ENCODE measurements around the gene SH3RF1. TPM values are rescaled to one million over a fixed set of nuclear protein-coding genes. Genes with fewer than 3 reads are reported as not detected.

The SH3RF1 gene
- total RNA-seq, 1 experiment from 2014 or later = 16.6 TPM

DNA sequence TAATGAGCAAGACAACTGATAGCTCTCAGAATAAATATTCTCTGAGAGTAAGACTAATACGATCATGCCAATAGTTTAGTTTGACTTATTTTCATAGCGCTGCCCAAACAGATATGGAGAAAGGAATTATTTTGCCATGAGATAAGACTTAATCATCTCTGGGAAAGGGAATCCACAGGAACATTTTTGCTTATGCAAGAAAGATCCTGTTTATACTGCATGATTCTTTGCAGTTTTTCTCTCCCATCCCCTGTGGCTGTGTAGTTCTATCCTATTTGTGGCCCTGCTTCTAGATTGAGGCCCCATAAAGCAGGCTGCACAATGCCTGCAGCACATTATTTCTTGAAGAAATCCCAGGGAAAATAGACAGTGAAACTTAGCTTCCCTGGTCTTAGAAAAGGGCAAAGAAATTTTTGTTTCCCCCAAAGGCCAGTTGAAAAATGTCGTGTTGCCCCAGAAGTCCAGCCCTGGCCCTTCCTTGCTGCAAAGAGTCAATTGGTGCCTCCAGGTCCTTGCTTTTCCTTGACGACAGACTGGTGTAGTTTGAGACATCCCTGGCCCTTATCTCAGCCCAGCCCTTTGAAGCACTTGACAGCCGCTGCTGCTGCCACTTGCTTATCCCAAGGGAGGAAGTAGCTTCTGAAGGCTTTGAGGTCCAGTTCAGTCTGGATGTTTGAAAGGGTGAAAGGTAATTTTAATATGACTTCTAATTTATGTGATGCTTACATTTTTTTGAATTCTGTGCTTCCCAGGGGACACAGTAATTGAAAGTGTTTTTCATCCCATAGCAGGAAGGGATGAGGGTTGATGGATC lies 45.0 kb upstream of the SH3RF1 start:
- CTCF ChIA-PET = interaction anchor here (1.8 kb wide), 1 partner anchor 251 kb away, joined by 4 read pairs; no protein-coding TSS in a partner anchor
- Mint-ChIP-seq H3K9me3 (peaks cover 18% of the 10 kb centered on the region), H3K36me3 (peaks cover 5% of the 10 kb centered on the region; the same call in 1 of the 2 replicates), H3K27ac (no peak overlapping the region), H3K4me1 (peaks cover 4% of the 10 kb centered on the region), H3K4me3 (no peak overlapping the region), H3K27me3 (ENCODE audit: low read depth) (0 out of 2 replicates have a peak, but pooled peaks cover 4% of the 10 kb centered on the region)
- DNase-seq (ENCODE audit: low spot score) (no peak), ATAC-seq (no peak)
- no peak for TF ChIP-seq TEAD1 (CRISPR knock-in tag; IDR thresholded peaks at IDR 0.05)
- no peak for TF ChIP-seq GTF2I (CRISPR knock-in tag; conservative IDR thresholded peaks at IDR 0.05)
- TF ChIP-seq SOX15 (CRISPR knock-in tag; IDR thresholded peaks at IDR 0.05) = no peak
- no peak for TF ChIP-seq ZNF232 (CRISPR knock-in tag; IDR thresholded peaks at IDR 0.05)
- TF ChIP-seq, protein P1, sequence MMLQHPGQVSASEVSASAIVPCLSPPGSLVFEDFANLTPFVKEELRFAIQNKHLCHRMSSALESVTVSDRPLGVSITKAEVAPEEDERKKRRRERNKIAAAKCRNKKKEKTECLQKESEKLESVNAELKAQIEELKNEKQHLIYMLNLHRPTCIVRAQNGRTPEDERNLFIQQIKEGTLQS (CRISPR knock-in tag; conservative IDR thresholded peaks at IDR 0.05) = no peak
- no peak for TF ChIP-seq IRF2 (CRISPR knock-in tag; IDR thresholded peaks at IDR 0.05; ENCODE audit: borderline replicate concordance, low read depth)
- TF ChIP-seq, protein P2, sequence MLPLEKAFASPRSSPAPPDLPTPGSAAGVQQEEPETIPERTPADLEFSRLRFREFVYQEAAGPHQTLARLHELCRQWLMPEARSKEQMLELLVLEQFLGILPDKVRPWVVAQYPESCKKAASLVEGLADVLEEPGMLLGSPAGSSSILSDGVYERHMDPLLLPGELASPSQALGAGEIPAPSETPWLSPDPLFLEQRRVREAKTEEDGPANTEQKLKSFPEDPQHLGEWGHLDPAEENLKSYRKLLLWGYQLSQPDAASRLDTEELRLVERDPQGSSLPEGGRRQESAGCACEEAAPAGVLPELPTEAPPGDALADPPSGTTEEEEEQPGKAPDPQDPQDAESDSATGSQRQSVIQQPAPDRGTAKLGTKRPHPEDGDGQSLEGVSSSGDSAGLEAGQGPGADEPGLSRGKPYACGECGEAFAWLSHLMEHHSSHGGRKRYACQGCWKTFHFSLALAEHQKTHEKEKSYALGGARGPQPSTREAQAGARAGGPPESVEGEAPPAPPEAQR (CRISPR knock-in tag; IDR thresholded peaks at IDR 0.05) = no peak
- TF ChIP-seq, protein P3, sequence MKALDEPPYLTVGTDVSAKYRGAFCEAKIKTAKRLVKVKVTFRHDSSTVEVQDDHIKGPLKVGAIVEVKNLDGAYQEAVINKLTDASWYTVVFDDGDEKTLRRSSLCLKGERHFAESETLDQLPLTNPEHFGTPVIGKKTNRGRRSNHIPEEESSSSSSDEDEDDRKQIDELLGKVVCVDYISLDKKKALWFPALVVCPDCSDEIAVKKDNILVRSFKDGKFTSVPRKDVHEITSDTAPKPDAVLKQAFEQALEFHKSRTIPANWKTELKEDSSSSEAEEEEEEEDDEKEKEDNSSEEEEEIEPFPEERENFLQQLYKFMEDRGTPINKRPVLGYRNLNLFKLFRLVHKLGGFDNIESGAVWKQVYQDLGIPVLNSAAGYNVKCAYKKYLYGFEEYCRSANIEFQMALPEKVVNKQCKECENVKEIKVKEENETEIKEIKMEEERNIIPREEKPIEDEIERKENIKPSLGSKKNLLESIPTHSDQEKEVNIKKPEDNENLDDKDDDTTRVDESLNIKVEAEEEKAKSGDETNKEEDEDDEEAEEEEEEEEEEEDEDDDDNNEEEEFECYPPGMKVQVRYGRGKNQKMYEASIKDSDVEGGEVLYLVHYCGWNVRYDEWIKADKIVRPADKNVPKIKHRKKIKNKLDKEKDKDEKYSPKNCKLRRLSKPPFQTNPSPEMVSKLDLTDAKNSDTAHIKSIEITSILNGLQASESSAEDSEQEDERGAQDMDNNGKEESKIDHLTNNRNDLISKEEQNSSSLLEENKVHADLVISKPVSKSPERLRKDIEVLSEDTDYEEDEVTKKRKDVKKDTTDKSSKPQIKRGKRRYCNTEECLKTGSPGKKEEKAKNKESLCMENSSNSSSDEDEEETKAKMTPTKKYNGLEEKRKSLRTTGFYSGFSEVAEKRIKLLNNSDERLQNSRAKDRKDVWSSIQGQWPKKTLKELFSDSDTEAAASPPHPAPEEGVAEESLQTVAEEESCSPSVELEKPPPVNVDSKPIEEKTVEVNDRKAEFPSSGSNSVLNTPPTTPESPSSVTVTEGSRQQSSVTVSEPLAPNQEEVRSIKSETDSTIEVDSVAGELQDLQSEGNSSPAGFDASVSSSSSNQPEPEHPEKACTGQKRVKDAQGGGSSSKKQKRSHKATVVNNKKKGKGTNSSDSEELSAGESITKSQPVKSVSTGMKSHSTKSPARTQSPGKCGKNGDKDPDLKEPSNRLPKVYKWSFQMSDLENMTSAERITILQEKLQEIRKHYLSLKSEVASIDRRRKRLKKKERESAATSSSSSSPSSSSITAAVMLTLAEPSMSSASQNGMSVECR (CRISPR knock-in tag; IDR thresholded peaks at IDR 0.05; ENCODE audit: borderline replicate concordance) = no peak
- TF ChIP-seq, protein P4, sequence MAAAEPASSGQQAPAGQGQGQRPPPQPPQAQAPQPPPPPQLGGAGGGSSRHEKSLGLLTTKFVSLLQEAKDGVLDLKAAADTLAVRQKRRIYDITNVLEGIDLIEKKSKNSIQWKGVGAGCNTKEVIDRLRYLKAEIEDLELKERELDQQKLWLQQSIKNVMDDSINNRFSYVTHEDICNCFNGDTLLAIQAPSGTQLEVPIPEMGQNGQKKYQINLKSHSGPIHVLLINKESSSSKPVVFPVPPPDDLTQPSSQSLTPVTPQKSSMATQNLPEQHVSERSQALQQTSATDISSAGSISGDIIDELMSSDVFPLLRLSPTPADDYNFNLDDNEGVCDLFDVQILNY (CRISPR knock-in tag; IDR thresholded peaks at IDR 0.05) = no peak
- no peak for TF ChIP-seq ESRRA (CRISPR knock-in tag; IDR thresholded peaks at IDR 0.05; ENCODE audit: borderline replicate concordance)
- TF ChIP-seq, protein P5, sequence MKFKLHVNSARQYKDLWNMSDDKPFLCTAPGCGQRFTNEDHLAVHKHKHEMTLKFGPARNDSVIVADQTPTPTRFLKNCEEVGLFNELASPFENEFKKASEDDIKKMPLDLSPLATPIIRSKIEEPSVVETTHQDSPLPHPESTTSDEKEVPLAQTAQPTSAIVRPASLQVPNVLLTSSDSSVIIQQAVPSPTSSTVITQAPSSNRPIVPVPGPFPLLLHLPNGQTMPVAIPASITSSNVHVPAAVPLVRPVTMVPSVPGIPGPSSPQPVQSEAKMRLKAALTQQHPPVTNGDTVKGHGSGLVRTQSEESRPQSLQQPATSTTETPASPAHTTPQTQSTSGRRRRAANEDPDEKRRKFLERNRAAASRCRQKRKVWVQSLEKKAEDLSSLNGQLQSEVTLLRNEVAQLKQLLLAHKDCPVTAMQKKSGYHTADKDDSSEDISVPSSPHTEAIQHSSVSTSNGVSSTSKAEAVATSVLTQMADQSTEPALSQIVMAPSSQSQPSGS (CRISPR knock-in tag; IDR thresholded peaks at IDR 0.05; ENCODE audit: borderline replicate concordance, low read depth) = no peak
- TF ChIP-seq, protein P6, sequence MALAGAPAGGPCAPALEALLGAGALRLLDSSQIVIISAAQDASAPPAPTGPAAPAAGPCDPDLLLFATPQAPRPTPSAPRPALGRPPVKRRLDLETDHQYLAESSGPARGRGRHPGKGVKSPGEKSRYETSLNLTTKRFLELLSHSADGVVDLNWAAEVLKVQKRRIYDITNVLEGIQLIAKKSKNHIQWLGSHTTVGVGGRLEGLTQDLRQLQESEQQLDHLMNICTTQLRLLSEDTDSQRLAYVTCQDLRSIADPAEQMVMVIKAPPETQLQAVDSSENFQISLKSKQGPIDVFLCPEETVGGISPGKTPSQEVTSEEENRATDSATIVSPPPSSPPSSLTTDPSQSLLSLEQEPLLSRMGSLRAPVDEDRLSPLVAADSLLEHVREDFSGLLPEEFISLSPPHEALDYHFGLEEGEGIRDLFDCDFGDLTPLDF (CRISPR knock-in tag; IDR thresholded peaks at IDR 0.05) = no peak
- POLR2A ChIA-PET = no interaction called here

DNA sequence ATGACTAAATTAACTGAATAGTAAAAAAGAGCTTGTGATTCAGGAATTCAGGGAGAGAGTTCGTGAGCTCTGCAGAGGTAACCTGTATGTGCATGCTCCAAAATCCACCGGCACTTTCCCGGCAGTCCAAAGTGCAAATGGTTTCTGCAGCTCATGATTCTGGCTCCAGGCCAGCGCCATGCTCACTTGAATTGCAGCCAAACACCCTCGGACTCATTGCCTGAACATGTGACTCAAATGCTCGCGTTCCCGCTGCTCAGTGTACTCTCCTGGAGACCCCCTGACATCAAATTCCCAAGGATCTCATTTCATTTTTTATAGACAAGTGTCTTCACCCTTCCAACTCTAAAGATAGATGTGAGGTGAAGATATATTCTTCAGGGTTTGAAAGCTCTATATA lies 44.1 kb upstream of the SH3RF1 start:
- ChIA-PET POLR2A (no interaction called here), CTCF (interaction anchor here (1.8 kb wide), 1 partner anchor 251 kb away, joined by 4 read pairs; no protein-coding TSS in a partner anchor)
- Mint-ChIP-seq H3K36me3 (peaks cover 5% of the 10 kb centered on the region; the same call in 1 of the 2 replicates), H3K4me3 (no peak overlapping the region), H3K4me1 (peaks cover 4% of the 10 kb centered on the region), H3K27me3 (ENCODE audit: low read depth) (0 out of 2 replicates have a peak, but pooled peaks cover 4% of the 10 kb centered on the region), H3K9me3 (peaks cover 18% of the 10 kb centered on the region), H3K27ac (no peak overlapping the region)
- TF ChIP-seq GABPB1 (CRISPR knock-in tag; IDR thresholded peaks at IDR 0.05) (peak; percentile 55; the same call in 1 of the 2 replicates), FOXP1 (CRISPR knock-in tag; IDR thresholded peaks at IDR 0.05; ENCODE audit: borderline replicate concordance) (no peak)
- ATAC-seq (no peak), DNase-seq (ENCODE audit: low spot score) (no peak)
